Vagina (tissue), 2 donors: ENCODE measurements around the gene FKBP7. TPM values are rescaled to one million over a fixed set of nuclear protein-coding genes. Genes with fewer than 3 reads are reported as not detected.

ENCODE experiments used
- DNase-seq, 2 donors: peaks; one replicate each; pipeline ENCODE4 v3.0.0-alpha.2; 2017; ENCODE audit errors: extremely low spot score in 2 of 2
- H3K27ac ChIP-seq: fragments of 200-600 bp; sonication (generic); one replicate; pipeline ENCODE4 v1.5.1; 2019
- H3K27me3 ChIP-seq: fragments of 200-600 bp; sonication (generic); one replicate; pipeline ENCODE4 v1.5.1; 2019
- H3K36me3 ChIP-seq, 2 donors: fragments of 200-600 bp; sonication (generic); one replicate each; pipeline ENCODE4 v1.5.1; 2017 to 2019
- H3K4me1 ChIP-seq: fragments of 200-600 bp; sonication (generic); one replicate; pipeline ENCODE4 v1.5.1; 2019
- H3K4me3 ChIP-seq, 2 donors: fragments of 200-600 bp; sonication (generic); 1 replicate in 1 of 2; 2 replicates in 1 of 2; pipeline ENCODE4 v1.5.1; 2016 to 2019
- H3K9me3 ChIP-seq: fragments of 200-600 bp; sonication (generic); one replicate; pipeline ENCODE4 v1.5.1; 2019
- POLR2A ChIP-seq, 2 donors: fragments of 450-650 bp; IDR thresholded peaks; one replicate each; pipeline ENCODE4 v1.6.1; 2017; ENCODE audit warnings: antibody characterized with exemption in 2 of 2, mild to moderate bottlenecking in 2 of 2, moderate library complexity in 2 of 2
- POLR2AphosphoS5 ChIP-seq, 2 donors: sonication (generic); formaldehyde crosslinking; IDR thresholded peaks; one replicate each; pipeline ENCODE4 v1.9.0; 2017; ENCODE audit warnings: antibody characterized with exemption in 2 of 2, mild to moderate bottlenecking in 2 of 2, low read depth in 1 of 2; ENCODE audit not compliant: insufficient read depth in 1 of 2
- intact Hi-C: fragments of 100-400 bp; cut with DNase I; formaldehyde crosslinking; loops from one replicate; pipeline ENCODE4 v1.15.1; 2023
- total RNA-seq: library from RNA; depleted of rRNA; stranded (reverse); fragments of >200 nt; gene quantifications from one replicate; pipeline ENCODE4 v1.2.3, GENCODE V29; 2016
- TF ChIP-seq, protein P1 (sequence below), 3 experiments: fragments of 450-650 bp in 2 of 3; fragments of 200-600 bp in 1 of 3; sonication (generic) in 1 of 3; IDR thresholded peaks; one replicate each; pipeline ENCODE4 v1.5.1; 2017 to 2019; ENCODE audit warnings: antibody characterized with exemption in 3 of 3, mild to moderate bottlenecking in 2 of 3, moderate library complexity in 2 of 3

FKBP7 gene
- total RNA-seq, 1 donor from 2014 or later, result 30.9 TPM

DNA sequence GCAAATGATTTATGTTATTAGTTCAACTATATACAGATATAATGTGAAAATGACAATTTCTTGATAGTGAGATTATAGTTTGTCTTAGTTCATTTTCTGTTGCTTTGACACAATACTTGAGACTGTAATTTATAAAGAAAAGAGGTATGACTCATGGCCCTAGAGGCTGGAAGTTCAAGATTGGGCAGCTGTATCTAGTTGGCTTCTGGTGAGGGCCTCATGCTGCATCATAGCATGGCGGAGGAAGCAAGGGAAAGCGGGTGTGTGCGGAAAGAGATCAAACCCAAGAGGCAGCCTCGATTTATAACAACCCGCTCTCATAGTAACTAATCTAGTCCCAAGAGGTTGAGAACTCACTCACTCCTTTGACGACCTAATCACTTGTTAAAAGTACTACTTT is 13.2 kb upstream of the FKBP7 start:
- intact Hi-C loops, result no loop called here
- Histone ChIP-seq H3K9me3 (no peaks in the 10 kb centered on the region), H3K36me3 (peaks cover 0 to 50% of the 10 kb centered on the region in 2 donors), H3K4me1 (peaks cover 5% of the 10 kb centered on the region), H3K4me3 (no peak overlapping the region), H3K27me3 (no peaks in the 10 kb centered on the region), H3K27ac (no peak overlapping the region)
- TF ChIP-seq POLR2A (IDR thresholded peaks at IDR 0.05) (no peak), POLR2AphosphoS5 (IDR thresholded peaks at IDR 0.05; ENCODE audit: insufficient read depth in 1 of 2, low read depth in 1 of 2) (no peak)
- TF ChIP-seq, protein P1, sequence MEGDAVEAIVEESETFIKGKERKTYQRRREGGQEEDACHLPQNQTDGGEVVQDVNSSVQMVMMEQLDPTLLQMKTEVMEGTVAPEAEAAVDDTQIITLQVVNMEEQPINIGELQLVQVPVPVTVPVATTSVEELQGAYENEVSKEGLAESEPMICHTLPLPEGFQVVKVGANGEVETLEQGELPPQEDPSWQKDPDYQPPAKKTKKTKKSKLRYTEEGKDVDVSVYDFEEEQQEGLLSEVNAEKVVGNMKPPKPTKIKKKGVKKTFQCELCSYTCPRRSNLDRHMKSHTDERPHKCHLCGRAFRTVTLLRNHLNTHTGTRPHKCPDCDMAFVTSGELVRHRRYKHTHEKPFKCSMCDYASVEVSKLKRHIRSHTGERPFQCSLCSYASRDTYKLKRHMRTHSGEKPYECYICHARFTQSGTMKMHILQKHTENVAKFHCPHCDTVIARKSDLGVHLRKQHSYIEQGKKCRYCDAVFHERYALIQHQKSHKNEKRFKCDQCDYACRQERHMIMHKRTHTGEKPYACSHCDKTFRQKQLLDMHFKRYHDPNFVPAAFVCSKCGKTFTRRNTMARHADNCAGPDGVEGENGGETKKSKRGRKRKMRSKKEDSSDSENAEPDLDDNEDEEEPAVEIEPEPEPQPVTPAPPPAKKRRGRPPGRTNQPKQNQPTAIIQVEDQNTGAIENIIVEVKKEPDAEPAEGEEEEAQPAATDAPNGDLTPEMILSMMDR (IDR thresholded peaks at IDR 0.05), result no peak
- DNase-seq, result no peak

DNA sequence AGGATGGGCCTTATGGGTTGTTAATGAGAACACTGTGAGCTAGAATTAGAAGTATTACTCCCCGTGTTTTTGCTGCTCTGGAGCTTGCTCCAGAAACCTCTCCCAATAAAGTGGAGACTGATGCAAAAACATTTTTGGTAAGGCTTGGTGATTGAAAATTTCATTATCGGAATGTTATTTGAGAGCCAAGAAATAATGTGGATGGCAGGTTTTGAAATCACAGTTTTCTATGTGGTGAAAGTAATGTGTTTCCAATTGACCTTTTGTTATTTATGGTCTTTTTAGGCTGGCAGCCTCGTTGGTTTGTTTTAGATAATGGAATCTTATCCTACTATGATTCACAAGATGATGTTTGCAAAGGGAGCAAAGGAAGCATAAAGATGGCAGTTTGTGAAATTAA is 7.0 kb upstream of the FKBP7 start:
- H3K4me3 ChIP-seq, result no peak overlapping the region
- H3K4me1 ChIP-seq, result peaks cover 56% of the 10 kb centered on the region
- H3K9me3 ChIP-seq, result no peaks in the 10 kb centered on the region
- TF ChIP-seq POLR2A (IDR thresholded peaks at IDR 0.05) (no peak), POLR2AphosphoS5 (IDR thresholded peaks at IDR 0.05; ENCODE audit: insufficient read depth in 1 of 2, low read depth in 1 of 2) (no peak)
- TF ChIP-seq, protein P1 (IDR thresholded peaks at IDR 0.05), result no peak
- DNase-seq, result no peak
- intact Hi-C loops, result no loop called here
- H3K27ac ChIP-seq, result no peak overlapping the region
- peaks cover 0 to 4% of the 10 kb centered on the region in 2 donors for H3K36me3 ChIP-seq
- H3K27me3 ChIP-seq, result no peaks in the 10 kb centered on the region

- intact Hi-C loops, result no loop called here
- no peaks in the 10 kb centered on the region for H3K27me3 ChIP-seq
- no peak for DNase-seq
- no peak overlapping the region for H3K4me3 ChIP-seq
- H3K9me3 ChIP-seq, result no peaks in the 10 kb centered on the region
- peaks cover 62% of the 10 kb centered on the region for H3K4me1 ChIP-seq
- H3K27ac ChIP-seq, result no peak overlapping the region
- no peak for TF ChIP-seq POLR2AphosphoS5 (IDR thresholded peaks at IDR 0.05; ENCODE audit: insufficient read depth in 1 of 2, low read depth in 1 of 2)
- TF ChIP-seq, protein P1 (IDR thresholded peaks at IDR 0.05), result no peak
- TF ChIP-seq POLR2A (IDR thresholded peaks at IDR 0.05), result no peak
- no peaks in the 10 kb centered on the region for H3K36me3 ChIP-seq
Observed at GRCh38 chr2:178484245-178485041, 6.0 kb upstream of the FKBP7 start.

DNA sequence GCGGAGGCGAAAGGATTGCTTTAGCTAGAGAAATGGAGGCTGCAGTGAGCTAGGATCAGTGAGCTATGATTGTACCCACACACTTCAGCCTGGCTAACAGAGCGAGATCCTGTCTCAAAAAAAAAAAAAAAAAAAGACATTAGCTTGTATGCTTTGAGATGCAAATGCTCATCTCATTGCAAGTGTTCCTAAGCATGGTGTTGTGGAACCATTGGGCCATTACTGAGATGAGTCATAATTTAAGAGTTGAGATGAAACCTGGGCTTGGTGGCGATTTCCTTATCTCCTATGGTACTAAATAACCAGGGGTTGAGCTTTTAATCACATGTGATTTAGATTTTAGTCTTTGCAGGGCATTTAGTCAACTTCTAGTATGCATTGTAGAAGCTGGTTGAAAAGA is 4.0 kb upstream of the FKBP7 start:
- no peaks in the 10 kb centered on the region for H3K36me3 ChIP-seq
- H3K9me3 ChIP-seq, result no peaks in the 10 kb centered on the region
- H3K4me3 ChIP-seq, result no peak overlapping the region
- TF ChIP-seq POLR2AphosphoS5 (IDR thresholded peaks at IDR 0.05; ENCODE audit: insufficient read depth in 1 of 2, low read depth in 1 of 2), result no peak
- TF ChIP-seq POLR2A (IDR thresholded peaks at IDR 0.05), result no peak
- TF ChIP-seq, protein P1 (IDR thresholded peaks at IDR 0.05), result no peak
- intact Hi-C loops, result no loop called here
- no peak for DNase-seq
- no peaks in the 10 kb centered on the region for H3K27me3 ChIP-seq
- H3K4me1 ChIP-seq, result peaks cover 62% of the 10 kb centered on the region
- H3K27ac ChIP-seq, result no peak overlapping the region
